ENCODE results near the gene CYS1.
"Not testable (repeated sequence)": the region's sequence is repeated elsewhere in the genome, so short reads cannot be mapped to it uniquely, and the experiment has no call there.

Gene CYS1, protein sequence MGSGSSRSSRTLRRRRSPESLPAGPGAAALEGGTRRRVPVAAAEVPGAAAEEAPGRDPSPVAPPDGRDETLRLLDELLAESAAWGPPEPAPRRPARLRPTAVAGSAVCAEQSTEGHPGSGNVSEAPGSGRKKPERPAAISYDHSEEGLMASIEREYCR

GRCh38 chr2:10079870-10080535, at the start of gene CYS1:
Gene CYS1 (minus strand): TSS chr2:10080411. CDS start chr2:10080223, 188 bp downstream.
- no peak for FAIRE-seq

- no peak for FAIRE-seq
These were observed 49.3 kb upstream of the CYS1 start for GRCh38 chr2:10129490-10129889.

- FAIRE-seq, result no peak
These were observed 48.2 kb upstream of the CYS1 start for GRCh38 chr2:10128420-10128819.

DNA sequence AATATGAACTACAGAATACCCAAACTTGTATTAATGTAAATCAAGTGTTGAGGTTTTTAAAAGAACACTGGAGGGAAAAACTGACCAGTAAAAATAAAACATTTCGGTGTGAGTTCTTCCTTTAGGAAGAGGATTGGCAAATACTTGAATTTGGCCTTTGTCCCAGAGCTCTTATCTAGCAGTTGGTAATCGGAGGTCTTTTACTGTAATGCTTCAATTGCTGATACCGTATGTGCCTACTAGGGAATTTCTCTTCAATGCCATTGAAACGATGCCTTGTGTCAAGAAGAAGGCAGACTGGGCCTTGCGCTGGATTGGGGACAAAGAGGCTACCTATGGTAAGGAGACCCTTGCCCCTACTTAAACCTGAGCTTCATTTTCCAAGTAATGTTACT, 46.4 kb upstream of the CYS1 start:
- FAIRE-seq, result no peak

DNA sequence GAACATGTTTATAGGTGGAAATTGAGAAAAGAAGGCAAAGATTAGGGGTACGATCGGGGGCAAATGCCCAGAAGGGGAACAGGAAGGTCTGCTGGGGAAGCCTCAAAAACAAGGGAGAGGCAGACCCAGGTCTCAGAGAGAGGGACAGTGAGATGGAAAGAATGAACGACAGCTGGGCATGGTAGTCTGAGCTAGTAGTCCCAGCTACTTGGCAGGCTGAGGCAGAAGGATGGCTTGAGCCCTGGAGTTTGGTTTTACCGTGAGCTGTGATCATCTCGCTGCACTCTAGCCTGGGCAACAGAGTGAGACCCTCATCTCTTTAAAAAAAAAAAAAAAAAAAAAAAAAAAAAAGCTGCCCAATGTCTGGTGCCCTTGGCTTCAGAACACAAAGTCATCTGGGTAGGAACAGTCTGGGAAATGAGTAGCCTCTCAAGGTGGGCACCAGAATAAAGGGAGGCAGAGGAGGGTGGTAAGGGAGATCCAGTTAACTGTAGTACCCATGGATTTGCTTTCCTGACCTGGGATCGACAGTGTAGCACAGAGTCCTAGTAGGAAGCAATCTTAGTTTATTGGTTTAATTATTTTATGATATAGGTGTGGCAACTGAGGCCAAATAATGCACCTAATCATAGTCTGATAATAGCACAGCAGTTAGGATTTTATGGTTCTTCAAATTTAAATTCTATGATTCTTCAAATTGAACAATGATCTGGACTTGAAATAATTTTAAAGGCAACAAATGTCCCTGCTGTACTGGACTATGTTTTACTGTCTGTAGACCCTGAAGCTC, 45.8 kb upstream of the CYS1 start:
- no peak for FAIRE-seq

DNA sequence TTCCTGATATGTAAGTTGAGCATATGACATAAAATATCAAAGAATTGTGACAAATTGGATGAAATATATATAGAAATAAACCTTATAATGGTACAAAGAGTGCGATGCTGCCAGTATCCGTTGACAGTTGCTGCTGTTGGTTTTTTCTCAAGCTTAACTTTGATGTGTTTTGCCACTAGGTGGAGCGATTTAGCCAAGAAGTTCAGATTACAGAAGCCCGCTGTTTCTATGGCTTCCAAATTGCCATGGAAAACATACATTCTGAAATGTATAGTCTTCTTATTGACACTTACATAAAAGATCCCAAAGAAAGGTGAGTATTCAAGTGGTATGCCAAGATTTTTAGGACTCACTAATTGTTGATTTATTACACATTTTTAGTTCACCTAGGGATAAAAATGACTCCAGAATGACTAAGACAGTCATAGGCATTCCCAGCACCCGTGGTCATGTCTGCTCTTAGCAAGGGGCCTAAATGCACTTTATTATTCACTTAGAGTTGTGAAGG, 44.4 kb upstream of the CYS1 start:
- no peak for FAIRE-seq

DNA sequence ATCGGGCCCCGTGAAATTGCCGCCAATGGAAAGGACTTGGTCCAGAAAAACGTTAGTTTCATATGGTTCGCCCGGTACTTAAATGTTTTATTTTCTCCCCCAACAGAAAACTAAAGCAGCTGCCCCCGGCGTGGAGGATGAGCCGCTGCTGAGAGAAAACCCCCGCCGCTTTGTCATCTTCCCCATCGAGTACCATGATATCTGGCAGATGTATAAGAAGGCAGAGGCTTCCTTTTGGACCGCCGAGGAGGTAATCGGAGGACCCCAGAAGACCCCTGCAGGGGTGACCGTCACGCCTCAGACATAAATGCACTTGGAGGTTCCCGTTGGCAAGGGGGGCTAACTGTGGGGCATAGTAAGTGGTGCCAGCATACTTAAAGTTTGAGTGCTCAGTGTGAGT, 43.1 kb upstream of the CYS1 start:
- FAIRE-seq, result no peak

DNA sequence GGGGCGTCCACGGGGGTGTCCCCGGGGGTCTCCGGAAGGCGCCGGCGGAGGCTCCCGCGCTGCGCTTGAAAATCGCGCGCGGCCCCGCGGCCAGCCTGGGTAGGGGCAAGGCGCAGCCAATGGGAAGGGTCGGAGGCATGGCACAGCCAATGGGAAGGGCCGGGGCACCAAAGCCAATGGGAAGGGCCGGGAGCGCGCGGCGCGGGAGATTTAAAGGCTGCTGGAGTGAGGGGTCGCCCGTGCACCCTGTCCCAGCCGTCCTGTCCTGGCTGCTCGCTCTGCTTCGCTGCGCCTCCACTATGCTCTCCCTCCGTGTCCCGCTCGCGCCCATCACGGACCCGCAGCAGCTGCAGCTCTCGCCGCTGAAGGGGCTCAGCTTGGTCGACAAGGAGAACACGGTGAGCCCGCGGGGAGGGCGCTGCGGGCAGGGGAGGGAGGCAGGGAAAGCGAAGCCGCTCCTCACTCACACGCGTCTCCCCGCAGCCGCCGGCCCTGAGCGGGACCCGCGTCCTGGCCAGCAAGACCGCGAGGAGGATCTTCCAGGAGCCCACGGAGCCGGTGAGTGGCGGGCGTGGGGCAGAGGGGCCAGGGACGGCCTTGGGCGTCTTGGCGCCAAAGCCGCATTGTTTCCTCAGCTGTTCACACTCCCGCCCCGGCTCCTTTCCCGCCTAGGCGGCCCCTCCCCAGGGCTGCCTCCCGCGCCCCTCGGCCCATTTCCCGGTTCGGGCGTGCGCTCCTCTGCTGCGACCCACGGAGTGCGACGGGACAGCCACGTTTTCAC, 42.5 kb upstream of the CYS1 start, which contains the start of gene RRM2:
Gene RRM2, plus strand, starts transcription at position 240 of the 781 bp plus-strand sequence. Its CDS starts 60 bp downstream, at position 300.
- no peak for FAIRE-seq

GRCh38 chr2:10120877-10121574, 40.8 kb upstream of the CYS1 start:
- FAIRE-seq, result no peak

- FAIRE-seq, result no peak
These were observed 40.1 kb upstream of the CYS1 start for GRCh38 chr2:10120158-10120876.

DNA sequence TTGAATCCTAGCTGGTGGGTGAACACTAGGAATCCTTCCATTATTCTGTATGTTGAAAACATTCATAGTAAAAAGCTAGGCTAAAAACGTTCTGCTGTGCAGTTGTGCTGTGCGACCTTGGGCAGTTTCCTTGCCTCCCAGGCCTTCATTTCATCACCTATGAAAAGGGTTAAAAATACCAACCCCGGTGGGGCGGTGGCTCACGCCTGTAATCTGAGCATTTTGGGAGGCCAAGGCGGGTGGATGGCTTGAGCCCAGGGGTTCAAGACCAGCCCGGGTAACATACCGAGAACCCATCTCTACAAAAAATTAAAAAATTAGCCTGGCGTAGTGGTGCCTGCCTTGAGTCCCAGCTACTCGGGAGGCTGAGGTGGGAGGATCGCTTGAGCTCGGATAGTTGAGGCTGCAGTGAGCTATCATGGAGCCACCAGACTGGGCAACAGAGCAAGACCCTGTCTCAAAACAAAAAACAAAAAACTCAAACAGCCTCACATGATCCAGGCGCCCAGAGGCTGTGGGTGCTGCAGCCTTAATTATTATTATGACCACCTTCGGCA, 39.5 kb upstream of the CYS1 start:
- no peak for FAIRE-seq

- no peak for FAIRE-seq
These were observed 38.8 kb upstream of the CYS1 start for GRCh38 chr2:10119027-10119325.

- FAIRE-seq, result no peak
These were observed 29.1 kb upstream of the CYS1 start for GRCh38 chr2:10109311-10109710.

GRCh38 chr2:10104906-10105305, 24.7 kb upstream of the CYS1 start:
- FAIRE-seq, result not testable (repeated sequence)

DNA sequence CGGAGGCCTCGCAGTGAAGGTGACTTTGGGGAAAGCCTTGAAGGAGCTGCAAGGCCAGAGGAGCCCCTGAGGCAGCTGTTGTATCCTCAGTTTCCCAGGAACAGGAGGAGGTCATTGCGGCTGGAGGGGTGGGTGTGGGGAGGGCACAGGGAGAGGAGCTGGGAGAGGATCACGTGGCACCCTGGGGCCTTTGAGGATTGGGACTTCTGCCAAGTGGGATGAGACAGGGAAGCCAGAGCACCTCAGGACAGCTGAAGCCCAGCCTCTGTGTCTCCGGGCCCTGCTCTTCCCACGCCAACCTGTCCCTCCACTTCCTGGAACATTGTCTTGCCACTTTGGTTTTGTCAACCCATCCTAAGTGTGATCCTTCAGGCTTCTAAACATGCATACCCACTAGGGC, 23.0 kb upstream of the CYS1 start:
- no peak for FAIRE-seq

DNA sequence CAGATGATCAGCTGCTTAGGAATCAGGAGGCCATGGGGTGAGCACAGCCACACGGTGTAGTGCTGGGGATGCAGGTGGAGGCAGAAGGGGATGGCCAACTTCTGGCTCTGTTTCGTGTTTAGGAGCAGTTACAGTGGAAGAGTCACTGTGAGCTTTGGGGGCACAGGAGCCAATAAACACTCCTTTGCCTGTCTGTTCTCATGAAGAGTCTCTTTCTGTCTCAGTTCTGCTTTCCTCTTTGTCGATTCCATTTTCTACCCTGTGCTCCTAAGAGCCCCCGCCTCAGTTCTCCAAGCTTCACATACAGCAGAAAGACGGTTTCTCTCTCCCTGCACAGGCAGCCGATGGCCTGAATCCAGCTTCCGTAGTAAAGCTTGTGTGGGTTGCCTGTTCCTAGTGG, 21.3 kb upstream of the CYS1 start:
- FAIRE-seq, result no peak

GRCh38 chr2:10097352-10098148, 17.3 kb upstream of the CYS1 start:
- FAIRE-seq, result no peak

- no peak for FAIRE-seq
These were observed 16.4 kb upstream of the CYS1 start for GRCh38 chr2:10096641-10097040.

- no peak for FAIRE-seq
These were observed 15.0 kb upstream of the CYS1 start for GRCh38 chr2:10095175-10095574.

GRCh38 chr2:10094271-10094814, 14.1 kb upstream of the CYS1 start:
- FAIRE-seq, result no peak

Data from colon (tissue), 2 donors.